GM21723 (cell line): ENCODE data around the gene UNC5B.

Experiments
- ATAC-seq: cut with Tn5 transposase; IDR thresholded peaks from one replicate; pipeline ENCODE4 v1.9.1; 2021; ENCODE audit warnings: mild to moderate bottlenecking, moderate library complexity; ENCODE audit not compliant: unreplicated experiment

UNC5B gene

GRCh38 chr10:71314694-71315225 is 102.4 kb downstream of the UNC5B start:
- no peak for ATAC-seq

GRCh38 chr10:71316056-71316785 is 103.9 kb downstream of the UNC5B start:
- ATAC-seq: no peak

- ATAC-seq: no peak
Observed at GRCh38 chr10:71316786-71317160, 104.4 kb downstream of the UNC5B start.

- no peak for ATAC-seq
Observed at GRCh38 chr10:71317739-71318138, 105.4 kb downstream of the UNC5B start.

- ATAC-seq: peak; percentile 78
Observed at GRCh38 chr10:71319042-71319799, 106.9 kb downstream of the UNC5B start, which contains the start of gene SLC29A3. Gene SLC29A3, plus strand, starts transcription at chr10:71319259. Its CDS starts 51 bp downstream, at chr10:71319310.

- ATAC-seq: no peak
Observed at GRCh38 chr10:71319800-71320392, 107.5 kb downstream of the UNC5B start.

- ATAC-seq: no peak
Observed at GRCh38 chr10:71320592-71320991, 108.2 kb downstream of the UNC5B start.

- no peak for ATAC-seq
Observed at GRCh38 chr10:71321386-71321785, 109.0 kb downstream of the UNC5B start.

GRCh38 chr10:71323407-71323806 is 111.0 kb downstream of the UNC5B start:
- no peak for ATAC-seq

GRCh38 chr10:71324743-71325142 is 112.4 kb downstream of the UNC5B start:
- ATAC-seq: no peak

GRCh38 chr10:71325267-71325666 is 112.9 kb downstream of the UNC5B start:
- ATAC-seq: no peak

GRCh38 chr10:71326464-71326881 is 114.1 kb downstream of the UNC5B start:
- no peak for ATAC-seq

- ATAC-seq: no peak
Observed at GRCh38 chr10:71330789-71331404, 118.5 kb downstream of the UNC5B start.

GRCh38 chr10:71331736-71332135 is 119.4 kb downstream of the UNC5B start:
- no peak for ATAC-seq

- ATAC-seq: no peak
Observed at GRCh38 chr10:71332466-71332865, 120.1 kb downstream of the UNC5B start.

- ATAC-seq: no peak
Observed at GRCh38 chr10:71333129-71333887, 120.9 kb downstream of the UNC5B start.

GRCh38 chr10:71334221-71334791 is 121.9 kb downstream of the UNC5B start:
- no peak for ATAC-seq

GRCh38 chr10:71335173-71335708 is 122.9 kb downstream of the UNC5B start:
- no peak for ATAC-seq

- no peak for ATAC-seq
Observed at GRCh38 chr10:71336632-71337031, 124.3 kb downstream of the UNC5B start.

GRCh38 chr10:71337219-71337701 is 124.9 kb downstream of the UNC5B start:
- ATAC-seq: no peak
